ENCODE measurements around the gene INPP5D. TPM values are rescaled to one million over a fixed set of nuclear protein-coding genes. Genes with fewer than 3 reads are reported as not detected.
"Not testable (repeated sequence)": the region's sequence is repeated elsewhere in the genome, so short reads cannot be mapped to it uniquely, and the experiment has no call there.

Gene INPP5D
- total RNA-seq, 1 experiment from 2014 or later = 1.7 TPM

DNA sequence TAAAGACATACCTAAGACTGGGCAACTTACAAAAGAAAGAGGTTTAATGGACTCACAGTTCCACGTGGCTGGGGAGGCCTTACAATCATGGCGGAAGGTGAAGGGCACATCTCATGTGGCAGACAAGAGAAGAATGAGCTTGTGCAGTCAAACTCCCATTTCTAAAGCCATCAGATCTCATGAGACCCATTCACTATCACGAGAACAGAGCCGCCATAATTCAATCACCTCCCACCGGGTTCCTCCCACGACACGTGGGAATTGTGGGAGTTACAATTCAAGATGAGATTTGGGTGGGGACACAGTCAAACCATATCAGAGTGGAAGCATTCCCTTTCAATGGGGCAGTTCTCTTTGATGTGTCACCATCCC is 39.7 kb downstream of the INPP5D start:
- not testable (repeated sequence) for H3K4me3 ChIP-seq (ENCODE audit: insufficient read depth, low read depth, low read length); DNase-seq; H3K27me3 ChIP-seq (ENCODE audit: control insufficient read depth, insufficient read depth, low read length); H3K36me3 ChIP-seq (replicated peaks; ENCODE audit: control insufficient read depth, insufficient read depth, low read length)

DNA sequence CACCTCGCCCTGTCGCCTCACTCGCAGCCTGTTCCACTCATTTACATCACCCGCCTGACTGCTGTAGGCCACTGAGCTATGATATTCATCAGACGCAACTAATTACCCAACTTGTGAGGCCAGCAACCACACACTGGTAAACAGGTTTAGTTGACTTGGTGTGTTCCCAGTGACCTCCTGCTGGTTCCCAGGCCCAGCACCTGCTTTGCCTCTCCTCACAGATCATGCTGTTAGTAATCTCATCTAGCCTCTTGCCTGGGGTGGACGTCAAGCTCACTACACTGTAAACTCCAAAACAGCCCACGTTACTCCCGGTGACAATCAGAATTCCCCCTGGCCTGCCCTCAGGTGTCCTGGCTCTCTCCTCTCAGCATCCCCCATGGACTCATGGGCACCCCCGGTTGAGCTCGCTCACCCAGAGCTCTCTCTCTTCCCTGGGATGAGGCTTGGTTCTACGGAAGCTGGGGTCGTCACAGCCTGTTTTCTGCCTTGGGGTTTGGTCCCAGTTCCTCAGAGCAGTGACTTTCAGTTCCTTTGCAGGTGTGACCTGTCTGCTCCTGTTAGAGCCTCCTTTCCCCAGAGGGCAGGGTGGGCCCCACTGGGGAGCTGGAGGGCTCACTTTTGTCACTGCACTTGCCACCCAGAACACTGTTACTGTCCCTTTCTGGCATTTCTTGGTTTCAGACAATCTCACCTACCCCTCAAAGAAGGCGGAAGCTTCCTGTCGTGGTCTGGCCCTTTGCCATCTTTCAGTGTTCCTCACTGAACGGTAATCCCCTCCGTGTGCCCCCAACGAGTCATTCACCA is 40.3 kb downstream of the INPP5D start:
- no peak for DNase-seq
- Histone ChIP-seq H3K27me3 (ENCODE audit: control insufficient read depth, insufficient read depth, low read length) (no peaks in the 10 kb centered on the region), H3K4me3 (ENCODE audit: insufficient read depth, low read depth, low read length) (no peak overlapping the region), H3K36me3 (replicated peaks; ENCODE audit: control insufficient read depth, insufficient read depth, low read length) (no peaks in the 10 kb centered on the region)

DNA sequence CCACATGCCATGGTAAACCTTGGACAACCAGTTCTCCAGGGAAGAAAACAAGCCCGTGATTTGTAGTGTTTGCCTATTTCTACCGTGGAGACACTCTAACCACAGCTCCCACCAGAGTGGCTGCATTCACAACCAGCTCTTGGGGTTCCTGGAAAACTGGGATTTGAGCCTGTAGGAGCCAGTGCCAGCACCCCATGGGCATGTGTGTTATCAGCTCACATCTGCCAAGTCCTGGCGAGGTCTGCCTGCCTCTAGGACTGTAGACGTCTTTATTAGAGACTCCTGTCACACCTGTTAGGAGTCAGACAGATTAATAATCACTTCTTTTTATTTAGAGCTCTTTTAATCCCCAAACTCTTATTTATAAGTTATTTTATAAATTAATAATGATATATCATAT is 41.0 kb downstream of the INPP5D start:
- H3K36me3 ChIP-seq (replicated peaks; ENCODE audit: control insufficient read depth, insufficient read depth, low read length) = no peaks in the 10 kb centered on the region
- no peaks in the 10 kb centered on the region for H3K27me3 ChIP-seq (ENCODE audit: control insufficient read depth, insufficient read depth, low read length)
- H3K4me3 ChIP-seq (ENCODE audit: insufficient read depth, low read depth, low read length) = no peak overlapping the region
- DNase-seq = no peak

DNA sequence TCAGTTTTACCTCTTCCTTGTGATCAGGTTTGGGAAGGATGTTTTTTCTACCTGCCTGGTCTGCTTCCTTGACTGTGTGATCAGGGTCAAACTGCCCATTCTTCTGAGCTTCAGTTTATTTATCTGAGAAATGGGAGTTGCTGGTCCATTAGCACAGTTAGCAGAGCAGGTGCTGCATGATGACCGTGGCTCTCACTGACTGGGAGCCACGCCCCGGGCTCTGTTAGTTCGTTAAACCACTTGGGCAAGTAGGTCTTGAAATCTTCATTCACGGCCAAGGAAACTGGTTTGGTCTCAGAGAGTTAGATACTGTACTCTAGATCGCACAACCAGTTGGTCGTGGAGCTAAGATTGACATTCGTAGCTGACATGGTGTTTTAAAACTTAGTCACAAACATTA is 41.7 kb downstream of the INPP5D start:
- Histone ChIP-seq H3K36me3 (replicated peaks; ENCODE audit: control insufficient read depth, insufficient read depth, low read length) (no peaks in the 10 kb centered on the region), H3K4me3 (ENCODE audit: insufficient read depth, low read depth, low read length) (no peak overlapping the region), H3K27me3 (ENCODE audit: control insufficient read depth, insufficient read depth, low read length) (no peaks in the 10 kb centered on the region)
- no peak for DNase-seq

DNA sequence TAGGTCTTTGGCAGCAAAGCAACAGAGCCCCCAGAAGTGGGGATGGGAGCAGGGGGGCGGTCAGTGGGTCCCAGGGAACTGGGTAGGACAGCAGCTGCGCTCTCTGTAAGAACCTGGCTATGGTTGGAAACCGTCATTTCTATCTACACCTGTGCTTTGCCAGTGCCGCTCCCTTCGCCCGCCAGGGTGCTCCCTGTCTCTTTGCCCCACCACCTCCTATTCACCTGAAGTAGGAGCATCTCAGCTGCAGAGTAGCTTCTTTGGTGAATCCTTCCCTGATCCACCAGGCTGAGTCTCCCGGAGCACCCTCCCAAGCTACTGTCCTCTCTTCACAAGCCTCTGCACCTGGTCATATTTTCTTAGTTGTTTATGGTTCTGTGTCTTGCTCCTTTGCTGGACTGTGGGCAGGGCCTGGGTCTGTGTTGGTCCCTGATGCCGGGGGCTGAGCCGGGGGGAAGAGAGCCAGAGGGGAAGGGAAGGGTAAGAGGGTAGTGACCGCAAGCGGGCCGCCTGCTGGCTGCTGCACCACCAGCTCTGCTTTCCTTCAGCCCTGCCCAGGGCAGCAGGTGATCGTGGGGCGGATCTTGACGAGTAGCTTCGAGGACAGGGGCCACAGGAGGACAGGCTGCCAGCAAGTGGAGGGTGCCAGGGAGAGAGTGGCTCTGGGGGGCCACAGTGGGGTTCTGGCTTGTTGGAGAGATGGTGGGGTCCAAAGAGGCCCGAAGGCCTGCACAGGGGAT is 45.2 kb downstream of the INPP5D start:
- Histone ChIP-seq H3K36me3 (replicated peaks; ENCODE audit: control insufficient read depth, insufficient read depth, low read length) (no peaks in the 10 kb centered on the region), H3K4me3 (ENCODE audit: insufficient read depth, low read depth, low read length) (no peak overlapping the region), H3K27me3 (ENCODE audit: control insufficient read depth, insufficient read depth, low read length) (no peaks in the 10 kb centered on the region)
- DNase-seq = no peak

DNA sequence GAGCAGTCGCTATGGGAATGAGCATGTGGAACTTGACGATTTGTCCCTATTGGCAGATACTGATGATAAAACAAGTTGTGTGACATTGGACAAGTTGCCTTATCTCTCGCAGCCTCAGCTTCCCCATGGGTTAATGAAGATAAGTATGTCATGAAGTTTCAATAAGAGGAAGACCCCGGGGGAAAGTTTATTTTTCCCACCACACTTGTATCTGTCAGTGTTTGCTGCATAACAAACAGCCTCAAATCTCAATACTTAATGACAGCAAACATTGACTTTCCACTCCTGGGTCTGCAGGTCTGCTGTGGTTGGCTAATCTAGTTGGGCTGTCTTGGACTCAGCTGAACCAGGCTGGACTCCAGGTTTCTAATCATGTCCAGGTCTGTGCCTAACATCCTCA is 45.8 kb downstream of the INPP5D start:
- no peaks in the 10 kb centered on the region for H3K36me3 ChIP-seq (replicated peaks; ENCODE audit: control insufficient read depth, insufficient read depth, low read length)
- no peak for DNase-seq
- H3K4me3 ChIP-seq (ENCODE audit: insufficient read depth, low read depth, low read length) = no peak overlapping the region
- H3K27me3 ChIP-seq (ENCODE audit: control insufficient read depth, insufficient read depth, low read length) = no peaks in the 10 kb centered on the region

DNA sequence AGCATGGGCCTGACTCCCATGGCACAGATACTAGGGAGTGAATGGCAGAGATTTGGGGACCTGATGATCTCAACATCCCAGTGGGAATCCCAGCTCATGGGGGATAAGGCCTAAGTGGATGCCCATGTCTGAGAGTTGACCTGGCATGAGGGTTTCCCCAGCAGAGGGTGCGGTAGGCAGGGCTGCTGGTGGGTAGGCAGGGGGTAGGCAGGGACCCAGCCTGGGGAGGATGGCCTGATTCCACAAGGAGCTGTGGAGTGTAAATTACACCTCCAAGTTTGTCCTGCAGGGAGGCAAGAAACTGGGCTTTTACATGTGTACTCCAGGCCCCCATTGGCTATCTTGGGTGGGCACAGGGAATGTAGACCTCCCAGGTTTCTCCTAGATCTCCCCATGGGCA is 46.9 kb downstream of the INPP5D start:
- no peak overlapping the region for H3K4me3 ChIP-seq (ENCODE audit: insufficient read depth, low read depth, low read length)
- H3K36me3 ChIP-seq (replicated peaks; ENCODE audit: control insufficient read depth, insufficient read depth, low read length) = no peaks in the 10 kb centered on the region
- DNase-seq = no peak
- no peaks in the 10 kb centered on the region for H3K27me3 ChIP-seq (ENCODE audit: control insufficient read depth, insufficient read depth, low read length)

DNA sequence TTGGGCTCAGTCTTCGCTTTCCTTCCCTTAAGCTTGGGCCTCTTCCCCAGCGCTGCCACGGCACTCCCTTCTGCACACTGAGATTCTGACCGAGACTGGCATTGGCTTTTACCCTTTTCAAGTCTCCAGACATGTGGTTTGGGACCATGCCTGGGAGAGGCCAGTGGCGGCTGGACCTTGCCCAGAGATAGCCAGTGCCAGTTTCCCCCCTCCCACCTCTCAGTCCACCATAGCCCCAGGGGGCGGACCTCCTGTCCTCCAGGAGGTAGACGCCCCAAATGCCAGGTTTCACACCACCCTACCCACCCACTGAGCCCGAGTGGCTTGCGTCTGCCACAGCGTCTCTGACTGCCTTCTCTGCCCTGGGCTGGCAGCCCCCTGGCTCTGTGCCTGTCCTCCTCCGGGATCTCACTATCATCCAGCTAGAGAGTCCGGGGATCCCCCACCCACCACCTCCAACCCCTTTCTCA is 47.7 kb downstream of the INPP5D start:
- H3K4me3 ChIP-seq (ENCODE audit: insufficient read depth, low read depth, low read length) = no peak overlapping the region
- DNase-seq = no peak
- no peaks in the 10 kb centered on the region for H3K36me3 ChIP-seq (replicated peaks; ENCODE audit: control insufficient read depth, insufficient read depth, low read length)
- no peaks in the 10 kb centered on the region for H3K27me3 ChIP-seq (ENCODE audit: control insufficient read depth, insufficient read depth, low read length)

DNA sequence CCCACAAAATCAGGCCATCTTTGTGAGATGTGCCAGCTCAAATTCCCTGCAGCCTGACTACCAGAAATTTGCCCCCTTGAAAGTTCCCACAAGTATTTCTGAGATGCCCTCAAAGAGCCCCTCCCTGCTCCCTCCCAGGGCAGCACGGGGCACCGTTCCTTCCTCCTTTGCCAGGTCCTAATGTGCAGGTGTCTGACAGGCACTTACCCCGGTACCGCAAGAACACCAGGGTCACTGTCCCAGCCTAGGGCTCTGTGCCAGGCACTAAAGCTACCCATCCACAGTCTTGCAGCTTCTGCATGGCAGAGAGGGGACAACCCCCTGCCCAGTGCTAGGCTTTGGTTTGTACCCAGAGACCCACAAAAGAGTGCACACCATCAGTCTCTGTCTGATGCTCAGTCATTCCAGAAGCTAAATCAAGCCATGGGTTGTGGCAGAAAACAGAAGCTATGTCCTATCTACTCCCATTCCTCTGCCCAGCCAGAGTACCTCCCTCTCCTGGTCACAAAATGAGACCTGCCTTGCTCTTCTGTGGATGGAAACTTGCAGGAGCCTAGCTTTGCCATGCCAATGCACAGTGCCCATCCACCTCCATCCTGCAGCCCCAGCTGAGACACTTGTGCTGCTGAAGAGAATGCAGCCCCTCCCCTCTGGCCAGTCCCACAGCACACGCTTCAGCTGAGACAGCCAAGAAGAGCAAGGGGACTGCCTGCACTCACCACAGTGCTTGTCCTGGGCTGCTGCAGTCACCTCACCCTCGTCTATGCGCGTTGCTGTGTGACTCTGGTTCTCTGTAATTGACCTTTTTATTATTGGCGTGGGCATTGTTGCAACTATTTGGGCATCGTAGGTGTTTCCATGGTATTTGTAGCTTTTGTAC is 48.7 kb downstream of the INPP5D start:
- Histone ChIP-seq H3K27me3 (ENCODE audit: control insufficient read depth, insufficient read depth, low read length) (no peaks in the 10 kb centered on the region), H3K4me3 (ENCODE audit: insufficient read depth, low read depth, low read length) (no peak overlapping the region), H3K36me3 (replicated peaks; ENCODE audit: control insufficient read depth, insufficient read depth, low read length) (no peaks in the 10 kb centered on the region)
- DNase-seq = no peak

DNA sequence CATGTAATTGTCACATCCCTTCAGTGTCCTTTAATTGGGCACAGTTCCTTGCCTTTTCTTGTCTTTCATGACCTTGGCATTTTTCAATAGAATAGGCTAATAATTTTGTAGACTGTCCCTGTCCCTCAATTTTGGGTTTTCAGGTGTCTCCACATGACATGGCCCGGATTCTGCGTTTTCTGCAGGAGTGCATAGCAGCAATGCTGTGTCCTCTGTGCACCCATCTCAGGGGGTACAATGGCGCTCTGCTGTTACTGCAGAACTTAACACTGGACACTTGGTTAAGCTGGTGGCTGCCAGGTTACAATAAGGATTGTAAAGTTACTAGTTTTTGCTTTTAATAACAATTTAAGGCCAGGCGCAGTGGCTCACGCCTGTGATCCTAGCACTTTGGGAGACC is 51.3 kb downstream of the INPP5D start:
- no peak overlapping the region for H3K4me3 ChIP-seq (ENCODE audit: insufficient read depth, low read depth, low read length)
- no peak for DNase-seq
- no peaks in the 10 kb centered on the region for H3K36me3 ChIP-seq (replicated peaks; ENCODE audit: control insufficient read depth, insufficient read depth, low read length)
- no peaks in the 10 kb centered on the region for H3K27me3 ChIP-seq (ENCODE audit: control insufficient read depth, insufficient read depth, low read length)

DNA sequence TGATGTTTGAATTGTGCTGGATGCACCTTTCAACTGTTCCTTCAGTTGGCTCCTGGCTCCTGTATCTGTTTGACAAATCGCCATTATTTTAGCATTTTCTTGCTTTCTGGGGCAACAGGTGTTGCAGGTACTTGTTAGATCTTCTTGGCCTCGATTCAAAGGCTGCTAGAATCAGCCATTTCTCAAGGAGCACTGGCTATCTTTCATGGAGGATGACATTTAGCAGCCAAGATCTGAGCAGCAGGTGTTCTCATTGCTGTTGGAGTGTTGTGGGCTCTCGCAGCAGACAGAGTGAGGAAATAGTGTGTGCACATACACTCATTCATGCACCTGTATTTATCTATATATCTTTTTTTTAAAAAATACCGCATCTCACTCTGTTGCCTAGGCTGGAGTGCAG is 52.2 kb downstream of the INPP5D start:
- Histone ChIP-seq H3K36me3 (replicated peaks; ENCODE audit: control insufficient read depth, insufficient read depth, low read length) (no peaks in the 10 kb centered on the region), H3K4me3 (ENCODE audit: insufficient read depth, low read depth, low read length) (no peak overlapping the region), H3K27me3 (ENCODE audit: control insufficient read depth, insufficient read depth, low read length) (no peaks in the 10 kb centered on the region)
- no peak for DNase-seq

DNA sequence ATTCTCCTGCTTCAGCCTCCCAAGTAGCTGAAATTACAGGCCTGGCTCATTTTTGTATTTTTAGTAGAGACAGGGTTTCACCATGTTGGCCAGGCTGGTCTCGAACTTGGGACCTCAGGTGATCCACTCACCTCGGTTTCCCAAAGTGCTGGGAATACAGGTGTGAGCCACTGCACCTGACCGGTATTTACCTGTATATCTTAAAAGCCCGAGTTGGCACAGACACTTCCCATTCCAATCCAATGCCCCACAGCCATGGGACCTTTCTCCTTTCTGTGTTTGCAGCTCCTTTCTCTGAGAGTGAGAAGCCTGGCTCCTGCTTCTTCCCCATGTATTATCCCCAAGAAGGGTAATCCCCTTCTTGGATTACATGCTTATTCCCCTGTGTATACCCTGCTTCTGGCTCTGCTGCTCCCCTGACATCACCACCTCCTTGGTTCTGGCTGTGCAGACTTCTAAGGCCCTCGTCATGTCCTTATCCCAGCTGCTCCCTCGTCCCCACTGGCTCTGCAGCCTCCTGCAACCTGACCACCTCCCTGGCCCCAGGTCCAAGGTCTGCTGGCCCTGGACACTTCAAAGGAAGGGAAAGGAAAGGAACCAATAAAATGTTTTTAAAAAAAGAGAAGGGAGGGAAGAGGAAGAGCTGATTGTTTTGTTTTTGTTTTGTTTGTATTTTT is 52.8 kb downstream of the INPP5D start:
- DNase-seq = no peak
- Histone ChIP-seq H3K27me3 (ENCODE audit: control insufficient read depth, insufficient read depth, low read length) (no peaks in the 10 kb centered on the region), H3K36me3 (replicated peaks; ENCODE audit: control insufficient read depth, insufficient read depth, low read length) (no peaks in the 10 kb centered on the region), H3K4me3 (ENCODE audit: insufficient read depth, low read depth, low read length) (no peak overlapping the region)

DNA sequence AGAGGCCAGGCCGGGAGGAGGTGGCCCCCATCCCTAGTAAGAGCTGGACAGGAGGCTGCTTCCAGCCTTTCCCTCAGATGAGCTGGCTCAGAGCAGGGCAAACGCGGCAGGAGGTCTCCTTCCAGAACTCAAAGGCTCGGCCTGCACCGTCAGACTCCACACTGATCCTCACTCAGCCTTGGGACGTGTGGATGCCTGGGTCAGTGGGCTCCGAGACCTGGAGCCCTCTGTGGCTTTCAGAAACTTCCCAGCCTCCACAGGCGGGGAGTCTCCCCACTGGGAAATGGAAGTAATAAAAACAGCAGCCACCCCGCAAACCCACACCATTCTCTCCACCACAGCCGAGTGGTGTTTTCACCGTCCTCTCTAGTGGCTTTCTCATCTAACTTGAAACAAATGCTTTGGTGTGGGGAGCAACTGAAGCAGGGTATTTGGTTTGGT is 54.3 kb downstream of the INPP5D start:
- no peak overlapping the region for H3K4me3 ChIP-seq (ENCODE audit: insufficient read depth, low read depth, low read length)
- H3K27me3 ChIP-seq (ENCODE audit: control insufficient read depth, insufficient read depth, low read length) = no peaks in the 10 kb centered on the region
- DNase-seq = peak; percentile 28

DNA sequence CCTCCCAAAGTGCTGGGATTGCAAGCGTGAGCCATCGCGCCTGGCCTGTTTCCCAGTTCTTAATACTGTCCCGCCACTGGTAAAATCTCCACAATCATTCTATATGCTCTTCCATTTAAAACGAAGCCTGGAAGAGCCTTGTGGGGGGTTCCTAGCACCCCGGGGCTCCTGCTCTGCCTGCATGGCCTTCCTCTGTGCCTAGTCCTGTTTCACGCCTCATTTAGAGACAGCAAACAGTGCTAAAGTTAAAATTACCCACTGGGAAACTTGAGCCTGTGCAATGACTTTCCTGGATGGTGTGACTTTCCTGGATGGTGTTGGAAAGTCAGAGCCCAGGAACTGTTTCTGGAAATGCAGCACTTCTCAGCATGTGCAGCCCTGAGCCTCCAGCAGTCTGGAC is 55.0 kb downstream of the INPP5D start:
- DNase-seq = no peak

More for the DNA sequence above, 54.3 kb downstream of the INPP5D start:
- H3K36me3 ChIP-seq (replicated peaks; ENCODE audit: control insufficient read depth, insufficient read depth, low read length) = no peaks in the 10 kb centered on the region

More for the DNA sequence above, 55.0 kb downstream of the INPP5D start:
- no peaks in the 10 kb centered on the region for H3K36me3 ChIP-seq (replicated peaks; ENCODE audit: control insufficient read depth, insufficient read depth, low read length)
- no peaks in the 10 kb centered on the region for H3K27me3 ChIP-seq (ENCODE audit: control insufficient read depth, insufficient read depth, low read length)
- H3K4me3 ChIP-seq (ENCODE audit: insufficient read depth, low read depth, low read length) = no peak overlapping the region

Measured in H7 (cell line).